GM12891 (cell line): ENCODE results near the gene RNF13.

ENCODE experiments used
- PAX5 ChIP-seq: IDR thresholded peaks from 2 replicates; pipeline ENCODE4 v1.6.1; 2011; ENCODE audit warnings: low read length, moderate library complexity, mild to moderate bottlenecking; ENCODE audit not compliant: insufficient read depth, severe bottlenecking
- POLR2A ChIP-seq: IDR thresholded peaks from 2 replicates; pipeline ENCODE4 v1.6.1; 2011; ENCODE audit warnings: low read depth, low read length, control low read depth
- POLR2AphosphoS5 ChIP-seq: IDR thresholded peaks from 2 replicates; pipeline ENCODE4 v1.6.1; 2011; ENCODE audit warnings: low read depth, low read length, control low read depth
- SPI1 ChIP-seq: IDR thresholded peaks from 2 replicates; pipeline ENCODE4 v1.6.1; 2011; ENCODE audit warnings: low read depth, low read length, control low read depth
- TAF1 ChIP-seq: IDR thresholded peaks from 2 replicates; pipeline ENCODE4 v1.6.1; 2011; ENCODE audit warnings: low read depth, low read length, control low read depth

DNA sequence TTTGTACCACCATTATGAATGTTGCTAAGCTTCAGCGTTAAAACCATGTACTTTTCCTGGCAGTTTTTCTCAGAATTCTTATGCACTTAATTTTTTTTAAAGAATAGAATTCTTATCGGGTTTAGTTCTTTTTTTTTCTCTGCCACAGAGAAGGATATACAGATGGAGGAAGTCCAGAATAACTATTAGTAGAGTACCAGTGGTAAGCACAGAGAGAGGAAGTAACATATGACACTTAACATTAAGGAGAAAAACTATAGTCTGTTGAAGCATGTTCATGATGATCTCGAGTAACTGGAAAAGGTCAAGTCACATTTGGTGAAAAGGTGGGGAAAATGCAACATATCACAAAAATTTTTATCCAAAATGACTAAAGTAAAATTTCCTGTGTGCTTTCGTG, 68.9 kb downstream of the RNF13 start:
- TF ChIP-seq POLR2AphosphoS5 (no peak), POLR2A (no peak), SPI1 (peak; percentile 23; the same call in 1 of the 2 replicates), TAF1 (no peak), PAX5 (no peak)
